ENCODE data around the gene SAMSN1.

DNA sequence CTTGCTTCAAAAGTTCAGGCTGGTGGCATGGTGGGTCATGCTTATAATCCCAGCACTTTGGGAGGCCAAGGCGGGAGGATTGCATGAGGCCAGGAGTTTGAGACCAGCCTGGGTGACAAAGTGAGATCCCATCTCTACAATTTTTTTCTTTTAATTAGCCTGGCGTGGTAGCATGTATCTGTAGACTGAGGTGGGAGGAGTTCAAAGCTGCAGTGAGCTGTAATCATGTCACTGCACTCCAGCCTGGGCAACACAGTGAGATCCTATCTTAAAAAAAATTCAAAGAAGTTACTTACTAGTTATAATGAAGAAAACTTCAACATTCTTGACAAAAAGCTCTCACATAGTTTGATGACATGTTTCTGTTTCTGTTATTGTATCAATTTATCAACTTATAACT lies 45.2 kb downstream of the SAMSN1 start:
- TF ChIP-seq, protein P1, sequence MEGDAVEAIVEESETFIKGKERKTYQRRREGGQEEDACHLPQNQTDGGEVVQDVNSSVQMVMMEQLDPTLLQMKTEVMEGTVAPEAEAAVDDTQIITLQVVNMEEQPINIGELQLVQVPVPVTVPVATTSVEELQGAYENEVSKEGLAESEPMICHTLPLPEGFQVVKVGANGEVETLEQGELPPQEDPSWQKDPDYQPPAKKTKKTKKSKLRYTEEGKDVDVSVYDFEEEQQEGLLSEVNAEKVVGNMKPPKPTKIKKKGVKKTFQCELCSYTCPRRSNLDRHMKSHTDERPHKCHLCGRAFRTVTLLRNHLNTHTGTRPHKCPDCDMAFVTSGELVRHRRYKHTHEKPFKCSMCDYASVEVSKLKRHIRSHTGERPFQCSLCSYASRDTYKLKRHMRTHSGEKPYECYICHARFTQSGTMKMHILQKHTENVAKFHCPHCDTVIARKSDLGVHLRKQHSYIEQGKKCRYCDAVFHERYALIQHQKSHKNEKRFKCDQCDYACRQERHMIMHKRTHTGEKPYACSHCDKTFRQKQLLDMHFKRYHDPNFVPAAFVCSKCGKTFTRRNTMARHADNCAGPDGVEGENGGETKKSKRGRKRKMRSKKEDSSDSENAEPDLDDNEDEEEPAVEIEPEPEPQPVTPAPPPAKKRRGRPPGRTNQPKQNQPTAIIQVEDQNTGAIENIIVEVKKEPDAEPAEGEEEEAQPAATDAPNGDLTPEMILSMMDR (IDR thresholded peaks at IDR 0.05 in 8 of 11, conservative IDR thresholded peaks at IDR 0.05 in 3 of 11): no peak
- no peak for TF ChIP-seq POLR2AphosphoS5 (IDR thresholded peaks at IDR 0.05)
